ENCODE results near the gene USP16.

DNA sequence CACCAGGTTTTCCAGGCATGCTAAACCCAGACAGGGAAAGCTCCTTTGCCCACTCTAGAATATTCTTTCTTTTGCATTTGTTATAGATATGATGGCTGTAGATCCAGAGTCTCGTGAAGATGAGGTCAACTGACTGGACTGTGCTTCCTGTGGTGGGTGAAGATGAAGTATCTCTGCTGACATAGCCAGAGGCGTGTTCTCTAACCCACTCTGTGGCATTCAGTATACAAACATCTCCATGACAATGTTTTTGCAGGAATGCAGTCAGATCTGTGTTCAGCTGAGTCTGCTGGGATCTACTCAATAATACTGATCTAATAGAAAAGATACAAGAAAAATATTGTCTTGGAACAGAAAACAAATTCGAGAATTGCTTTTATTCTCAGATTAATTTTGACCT lies 16.7 kb upstream of the USP16 start:
- TF ChIP-seq, protein P1, sequence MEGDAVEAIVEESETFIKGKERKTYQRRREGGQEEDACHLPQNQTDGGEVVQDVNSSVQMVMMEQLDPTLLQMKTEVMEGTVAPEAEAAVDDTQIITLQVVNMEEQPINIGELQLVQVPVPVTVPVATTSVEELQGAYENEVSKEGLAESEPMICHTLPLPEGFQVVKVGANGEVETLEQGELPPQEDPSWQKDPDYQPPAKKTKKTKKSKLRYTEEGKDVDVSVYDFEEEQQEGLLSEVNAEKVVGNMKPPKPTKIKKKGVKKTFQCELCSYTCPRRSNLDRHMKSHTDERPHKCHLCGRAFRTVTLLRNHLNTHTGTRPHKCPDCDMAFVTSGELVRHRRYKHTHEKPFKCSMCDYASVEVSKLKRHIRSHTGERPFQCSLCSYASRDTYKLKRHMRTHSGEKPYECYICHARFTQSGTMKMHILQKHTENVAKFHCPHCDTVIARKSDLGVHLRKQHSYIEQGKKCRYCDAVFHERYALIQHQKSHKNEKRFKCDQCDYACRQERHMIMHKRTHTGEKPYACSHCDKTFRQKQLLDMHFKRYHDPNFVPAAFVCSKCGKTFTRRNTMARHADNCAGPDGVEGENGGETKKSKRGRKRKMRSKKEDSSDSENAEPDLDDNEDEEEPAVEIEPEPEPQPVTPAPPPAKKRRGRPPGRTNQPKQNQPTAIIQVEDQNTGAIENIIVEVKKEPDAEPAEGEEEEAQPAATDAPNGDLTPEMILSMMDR (IDR thresholded peaks at IDR 0.05): no peak
- no peak for TF ChIP-seq POLR2A (IDR thresholded peaks at IDR 0.05)

All from adrenal gland (tissue), 5 donors.